Endothelial cell (in vitro differentiated cells): ENCODE measurements around the gene LIPT1. TPM values are rescaled to one million over a fixed set of nuclear protein-coding genes. Genes with fewer than 3 reads are reported as not detected.

ENCODE experiments used
- DNase-seq: peaks from one replicate; pipeline ENCODE4 v3.0.0; 2021; ENCODE audit warnings: low spot score
- H3K27ac Mint-ChIP-seq: one replicate; pipeline ENCODE4 v1.8.0; 2021; ENCODE audit warnings: mixed read lengths, inconsistent platforms; ENCODE audit not compliant: unreplicated experiment
- H3K27me3 Mint-ChIP-seq: one replicate; pipeline ENCODE4 v1.8.0; 2021; ENCODE audit warnings: mild to moderate bottlenecking, moderate library complexity, mixed read lengths, inconsistent platforms; ENCODE audit not compliant: unreplicated experiment
- H3K36me3 Mint-ChIP-seq: one replicate; pipeline ENCODE4 v1.8.0; 2021; ENCODE audit warnings: mild to moderate bottlenecking, low read depth, mixed read lengths, inconsistent platforms; ENCODE audit not compliant: unreplicated experiment
- H3K4me1 Mint-ChIP-seq: one replicate; pipeline ENCODE4 v1.8.0; 2021; ENCODE audit warnings: mild to moderate bottlenecking, mixed read lengths, inconsistent platforms; ENCODE audit not compliant: unreplicated experiment
- H3K4me3 Mint-ChIP-seq: one replicate; pipeline ENCODE4 v1.8.0; 2021; ENCODE audit warnings: mild to moderate bottlenecking, mixed read lengths, inconsistent platforms; ENCODE audit not compliant: unreplicated experiment
- H3K9me3 Mint-ChIP-seq: one replicate; pipeline ENCODE4 v1.8.0; 2021; ENCODE audit warnings: mixed read lengths, inconsistent platforms; ENCODE audit not compliant: unreplicated experiment
- total RNA-seq: library from RNA; stranded (reverse); fragmentation: NEBNext Ultra II Directional; extraction: Animal tissue kit (Norgen Biotek cat#: 25700); gene quantifications from one replicate; pipeline ENCODE4 v1.2.1, GENCODE V29; 2021; ENCODE audit not compliant: unreplicated experiment
- TF ChIP-seq, protein P1 (sequence below): fragments of 200-600 bp; sonication (generic); IDR thresholded peaks from one replicate; pipeline ENCODE4 v1.5.0; 2021; ENCODE audit warnings: antibody characterized with exemption; ENCODE audit not compliant: unreplicated experiment

Gene LIPT1
- total RNA-seq, 1 donor from 2014 or later, result 6.9 TPM

- H3K9me3 Mint-ChIP-seq, result no peaks in the 10 kb centered on the region
- peaks cover 2% of the 10 kb centered on the region for H3K27me3 Mint-ChIP-seq
- peaks cover 12% of the 10 kb centered on the region for H3K36me3 Mint-ChIP-seq
- no peak for DNase-seq
- no peaks in the 10 kb centered on the region for H3K4me1 Mint-ChIP-seq
- no peak overlapping the region for H3K4me3 Mint-ChIP-seq
- TF ChIP-seq, protein P1, sequence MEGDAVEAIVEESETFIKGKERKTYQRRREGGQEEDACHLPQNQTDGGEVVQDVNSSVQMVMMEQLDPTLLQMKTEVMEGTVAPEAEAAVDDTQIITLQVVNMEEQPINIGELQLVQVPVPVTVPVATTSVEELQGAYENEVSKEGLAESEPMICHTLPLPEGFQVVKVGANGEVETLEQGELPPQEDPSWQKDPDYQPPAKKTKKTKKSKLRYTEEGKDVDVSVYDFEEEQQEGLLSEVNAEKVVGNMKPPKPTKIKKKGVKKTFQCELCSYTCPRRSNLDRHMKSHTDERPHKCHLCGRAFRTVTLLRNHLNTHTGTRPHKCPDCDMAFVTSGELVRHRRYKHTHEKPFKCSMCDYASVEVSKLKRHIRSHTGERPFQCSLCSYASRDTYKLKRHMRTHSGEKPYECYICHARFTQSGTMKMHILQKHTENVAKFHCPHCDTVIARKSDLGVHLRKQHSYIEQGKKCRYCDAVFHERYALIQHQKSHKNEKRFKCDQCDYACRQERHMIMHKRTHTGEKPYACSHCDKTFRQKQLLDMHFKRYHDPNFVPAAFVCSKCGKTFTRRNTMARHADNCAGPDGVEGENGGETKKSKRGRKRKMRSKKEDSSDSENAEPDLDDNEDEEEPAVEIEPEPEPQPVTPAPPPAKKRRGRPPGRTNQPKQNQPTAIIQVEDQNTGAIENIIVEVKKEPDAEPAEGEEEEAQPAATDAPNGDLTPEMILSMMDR, result no peak
- no peak overlapping the region for H3K27ac Mint-ChIP-seq
These were observed 45.5 kb downstream of the LIPT1 start for GRCh38 chr2:99200076-99200800.

DNA sequence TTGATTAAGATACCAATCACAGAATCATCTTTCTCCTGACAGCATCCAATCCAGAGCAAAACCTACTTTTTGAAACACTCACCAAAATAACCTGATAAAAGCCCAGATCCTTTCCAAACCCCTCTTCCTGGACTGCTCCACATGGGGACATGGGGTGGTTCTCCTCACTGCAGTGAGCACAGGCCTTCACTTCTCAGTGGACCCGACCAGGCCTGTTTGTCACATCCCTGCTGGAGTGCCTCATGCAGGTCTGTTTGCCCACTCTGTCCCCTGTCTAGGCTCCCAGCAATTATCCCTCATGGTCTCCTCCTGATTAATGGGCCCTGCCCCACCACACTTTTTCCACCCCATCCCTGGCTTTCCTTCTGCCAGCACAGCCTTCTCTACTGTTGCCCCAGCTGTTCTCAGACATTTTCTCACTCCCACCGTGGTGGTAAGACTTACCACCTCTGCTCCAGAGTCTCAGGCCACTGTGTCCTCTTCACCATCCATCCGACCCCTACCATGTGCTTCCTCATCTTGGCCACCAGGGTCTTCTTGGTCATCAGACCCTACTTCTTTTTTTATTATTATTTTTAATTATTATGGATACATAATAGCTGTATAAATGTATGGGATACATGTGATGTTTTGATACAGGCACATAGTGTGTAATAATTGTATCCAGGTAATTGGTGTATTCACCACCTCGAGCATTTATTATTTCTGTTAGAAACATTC is 47.4 kb downstream of the LIPT1 start:
- Mint-ChIP-seq H3K4me3 (peak overlapping the region; percentile 72), H3K9me3 (no peaks in the 10 kb centered on the region), H3K4me1 (no peaks in the 10 kb centered on the region), H3K36me3 (peaks cover 19% of the 10 kb centered on the region), H3K27ac (no peak overlapping the region), H3K27me3 (peaks cover 2% of the 10 kb centered on the region)
- DNase-seq, result no peak
- TF ChIP-seq, protein P1, result peak; percentile 58

DNA sequence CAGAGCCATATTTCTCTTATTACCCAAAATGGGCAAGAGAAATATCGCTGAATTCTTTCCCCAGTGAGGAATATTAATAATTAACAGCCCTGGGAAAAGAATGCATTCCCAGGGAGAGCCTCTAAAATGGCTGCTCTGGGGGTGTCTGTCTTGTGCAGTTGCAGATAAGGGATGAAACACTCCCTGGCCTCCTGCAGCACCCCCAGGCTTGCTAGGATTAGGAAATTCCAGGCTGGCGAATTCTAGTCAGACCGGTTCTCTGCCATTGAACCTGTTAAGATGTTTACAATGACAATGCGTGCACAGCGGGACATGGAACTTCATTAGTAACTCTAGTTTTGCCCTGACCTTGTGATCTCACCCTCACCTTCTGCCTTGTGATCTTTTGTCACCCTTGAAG is 50.7 kb downstream of the LIPT1 start:
- no peak for DNase-seq
- TF ChIP-seq, protein P1, result no peak
- H3K9me3 Mint-ChIP-seq, result no peaks in the 10 kb centered on the region
- H3K36me3 Mint-ChIP-seq, result peaks cover 15% of the 10 kb centered on the region
- H3K4me1 Mint-ChIP-seq, result no peaks in the 10 kb centered on the region
- peak overlapping the region; percentile 48 for H3K4me3 Mint-ChIP-seq
- H3K27ac Mint-ChIP-seq, result no peak overlapping the region
- peaks cover 2% of the 10 kb centered on the region for H3K27me3 Mint-ChIP-seq

Other genes starting within 250 kb of the LIPT1 start
- 3.3 TPM for gene CRACDL, start 218.7 kb upstream of the LIPT1 start, total RNA-seq
- 0.26 TPM for gene C2orf15, start 13.3 kb upstream of the LIPT1 start, total RNA-seq
- 4.2 TPM for gene TSGA10, start within 50 bp of the LIPT1 start, total RNA-seq
- 23.3 TPM for gene MITD1, start 26.1 kb downstream of the LIPT1 start, total RNA-seq
- gene MRPL30, start 26.2 kb downstream of the LIPT1 start, total RNA-seq, result 25.9 TPM
- 1.7 TPM for gene LYG2, start 100.7 kb downstream of the LIPT1 start, total RNA-seq
- 1.4 TPM for gene LYG1, start 146.2 kb downstream of the LIPT1 start, total RNA-seq
- gene TXNDC9, start 181.4 kb downstream of the LIPT1 start, total RNA-seq, result 41.3 TPM
- gene EIF5B, start 182.4 kb downstream of the LIPT1 start, total RNA-seq, result 42.0 TPM